Upper lobe of left lung (tissue), 4 donors: Measurements from ENCODE around the gene ARHGEF17.

ENCODE experiments used
- EP300 ChIP-seq, 4 donors: sonication (generic); formaldehyde crosslinking; IDR thresholded peaks; one replicate each; pipeline ENCODE4 v1.5.1; 2017; ENCODE audit warnings: antibody characterized with exemption in 4 of 4, control low read depth in 2 of 4
- POLR2A ChIP-seq, 4 donors: fragments of 450-650 bp; IDR thresholded peaks; one replicate each; pipeline ENCODE4 v1.5.1; 2016 to 2017; ENCODE audit warnings: antibody characterized with exemption in 4 of 4, mild to moderate bottlenecking in 2 of 4
- POLR2AphosphoS5 ChIP-seq, 2 donors: sonication (generic); formaldehyde crosslinking; IDR thresholded peaks; one replicate each; pipeline ENCODE4 v1.5.1; 2017; ENCODE audit warnings: antibody characterized with exemption in 2 of 2
- TF ChIP-seq, protein P1 (sequence below), 6 experiments: fragments of 450-650 bp in 4 of 6; fragments of 200-600 bp in 2 of 6; sonication (generic) in 2 of 6; IDR thresholded peaks; one replicate each; pipeline ENCODE4 v1.5.1; 2016 to 2019; ENCODE audit warnings: antibody characterized with exemption in 6 of 6

DNA sequence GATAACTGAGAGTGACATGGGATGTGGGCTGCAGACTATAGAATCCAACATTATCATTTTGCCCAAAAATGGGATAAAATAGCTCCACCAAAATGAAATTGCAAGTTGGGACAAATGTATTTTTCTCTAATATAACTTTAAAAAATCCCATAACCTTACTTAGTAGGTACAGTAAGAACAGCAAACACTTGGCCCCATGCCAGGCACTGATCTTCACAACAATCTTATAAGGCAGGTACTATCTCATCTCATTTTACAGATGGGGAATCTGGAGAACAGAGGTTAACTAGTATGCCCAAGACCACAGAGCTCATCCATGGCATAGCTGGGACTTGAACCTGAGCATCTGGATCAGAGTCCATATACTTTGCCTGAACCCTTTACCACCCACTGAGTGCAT lies 13.5 kb upstream of the ARHGEF17 start:
- TF ChIP-seq, protein P1, sequence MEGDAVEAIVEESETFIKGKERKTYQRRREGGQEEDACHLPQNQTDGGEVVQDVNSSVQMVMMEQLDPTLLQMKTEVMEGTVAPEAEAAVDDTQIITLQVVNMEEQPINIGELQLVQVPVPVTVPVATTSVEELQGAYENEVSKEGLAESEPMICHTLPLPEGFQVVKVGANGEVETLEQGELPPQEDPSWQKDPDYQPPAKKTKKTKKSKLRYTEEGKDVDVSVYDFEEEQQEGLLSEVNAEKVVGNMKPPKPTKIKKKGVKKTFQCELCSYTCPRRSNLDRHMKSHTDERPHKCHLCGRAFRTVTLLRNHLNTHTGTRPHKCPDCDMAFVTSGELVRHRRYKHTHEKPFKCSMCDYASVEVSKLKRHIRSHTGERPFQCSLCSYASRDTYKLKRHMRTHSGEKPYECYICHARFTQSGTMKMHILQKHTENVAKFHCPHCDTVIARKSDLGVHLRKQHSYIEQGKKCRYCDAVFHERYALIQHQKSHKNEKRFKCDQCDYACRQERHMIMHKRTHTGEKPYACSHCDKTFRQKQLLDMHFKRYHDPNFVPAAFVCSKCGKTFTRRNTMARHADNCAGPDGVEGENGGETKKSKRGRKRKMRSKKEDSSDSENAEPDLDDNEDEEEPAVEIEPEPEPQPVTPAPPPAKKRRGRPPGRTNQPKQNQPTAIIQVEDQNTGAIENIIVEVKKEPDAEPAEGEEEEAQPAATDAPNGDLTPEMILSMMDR (IDR thresholded peaks at IDR 0.05), result no peak
- TF ChIP-seq POLR2A (IDR thresholded peaks at IDR 0.05) (no peak), POLR2AphosphoS5 (IDR thresholded peaks at IDR 0.05) (no peak), EP300 (IDR thresholded peaks at IDR 0.05) (no peak)
